Measurements from ENCODE around the gene MRPS18A. TPM values are rescaled to one million over a fixed set of nuclear protein-coding genes. Genes with fewer than 3 reads are reported as not detected.
"Not testable (repeated sequence)": the region's sequence is repeated elsewhere in the genome, so short reads cannot be mapped to it uniquely, and the experiment has no call there.

MRPS18A gene
- total RNA-seq, 1 experiment from 2014 or later = 80.8 TPM

GRCh38 chr6:43703512-43704429, 16.2 kb upstream of the MRPS18A start:
- in situ Hi-C loops (cut with HindIII; ENCODE audit: low pct_unique_long_range_greater_than_20kb, low sequenced_read_pairs) = no loop called here
- DNase-seq (ENCODE audit: low read depth, low spot score) = no peak

- in situ Hi-C loops (cut with HindIII; ENCODE audit: low pct_unique_long_range_greater_than_20kb, low sequenced_read_pairs) = no loop called here
- DNase-seq (ENCODE audit: low read depth, low spot score) = peak; percentile 82
These were observed 15.2 kb upstream of the MRPS18A start for GRCh38 chr6:43702534-43703440.

- in situ Hi-C loops (cut with HindIII; ENCODE audit: low pct_unique_long_range_greater_than_20kb, low sequenced_read_pairs) = no loop called here
- DNase-seq (ENCODE audit: low read depth, low spot score) = no peak
These were observed 14.6 kb upstream of the MRPS18A start for GRCh38 chr6:43702171-43702533.

- in situ Hi-C loops (cut with HindIII; ENCODE audit: low pct_unique_long_range_greater_than_20kb, low sequenced_read_pairs); DNase-seq (ENCODE audit: low read depth, low spot score): not testable (repeated sequence)
These were observed 13.5 kb upstream of the MRPS18A start for GRCh38 chr6:43700939-43701560.

- in situ Hi-C loops (cut with HindIII; ENCODE audit: low pct_unique_long_range_greater_than_20kb, low sequenced_read_pairs) = no loop called here
- no peak for DNase-seq (ENCODE audit: low read depth, low spot score)
These were observed 12.1 kb upstream of the MRPS18A start for GRCh38 chr6:43699564-43700186.

GRCh38 chr6:43698584-43699349, 11.2 kb upstream of the MRPS18A start:
- DNase-seq (ENCODE audit: low read depth, low spot score) = no peak
- in situ Hi-C loops (cut with HindIII; ENCODE audit: low pct_unique_long_range_greater_than_20kb, low sequenced_read_pairs) = no loop called here

- in situ Hi-C loops (cut with HindIII; ENCODE audit: low pct_unique_long_range_greater_than_20kb, low sequenced_read_pairs) = no loop called here
- no peak for DNase-seq (ENCODE audit: low read depth, low spot score)
These were observed 9.8 kb upstream of the MRPS18A start for GRCh38 chr6:43697421-43697820.

- DNase-seq (ENCODE audit: low read depth, low spot score) = no peak
- in situ Hi-C loops (cut with HindIII; ENCODE audit: low pct_unique_long_range_greater_than_20kb, low sequenced_read_pairs) = no loop called here
These were observed 8.3 kb upstream of the MRPS18A start for GRCh38 chr6:43695967-43696291.

GRCh38 chr6:43695215-43695966, 7.8 kb upstream of the MRPS18A start:
- no peak for DNase-seq (ENCODE audit: low read depth, low spot score)
- in situ Hi-C loops (cut with HindIII; ENCODE audit: low pct_unique_long_range_greater_than_20kb, low sequenced_read_pairs) = no loop called here

GRCh38 chr6:43689421-43689820, 1.8 kb upstream of the MRPS18A start:
- in situ Hi-C loops (cut with HindIII; ENCODE audit: low pct_unique_long_range_greater_than_20kb, low sequenced_read_pairs) = no loop called here

GRCh38 chr6:43687079-43687436, 533 bp downstream of the MRPS18A start:
- DNase-seq (ENCODE audit: low read depth, low spot score) = no peak
- in situ Hi-C loops (cut with HindIII; ENCODE audit: low pct_unique_long_range_greater_than_20kb, low sequenced_read_pairs) = no loop called here

More at GRCh38 chr6:43689421-43689820, 1.8 kb upstream of the MRPS18A start:
- no peak for DNase-seq (ENCODE audit: low read depth, low spot score)

- in situ Hi-C loops (cut with HindIII; ENCODE audit: low pct_unique_long_range_greater_than_20kb, low sequenced_read_pairs) = no loop called here
- no peak for DNase-seq (ENCODE audit: low read depth, low spot score)
These were observed 3.7 kb downstream of the MRPS18A start for GRCh38 chr6:43683708-43684455.

GRCh38 chr6:43682724-43683429, 4.7 kb downstream of the MRPS18A start:
- in situ Hi-C loops (cut with HindIII; ENCODE audit: low pct_unique_long_range_greater_than_20kb, low sequenced_read_pairs) = no loop called here
- DNase-seq (ENCODE audit: low read depth, low spot score) = no peak

- in situ Hi-C loops (cut with HindIII; ENCODE audit: low pct_unique_long_range_greater_than_20kb, low sequenced_read_pairs) = no loop called here
- no peak for DNase-seq (ENCODE audit: low read depth, low spot score)
These were observed 6.3 kb downstream of the MRPS18A start for GRCh38 chr6:43681303-43681702.
